ENCODE data around the gene VPS13D. TPM values are rescaled to one million over a fixed set of nuclear protein-coding genes. Genes with fewer than 3 reads are reported as not detected.
A peak's percentile ranks its signal among the peaks of the same experiment; 100 is the strongest.

Gene VPS13D
- total and polyA plus RNA-seq, 2 of the 4 experiments (the other 2 are of a cell fraction), result 9.0 to 16.3 TPM

DNA sequence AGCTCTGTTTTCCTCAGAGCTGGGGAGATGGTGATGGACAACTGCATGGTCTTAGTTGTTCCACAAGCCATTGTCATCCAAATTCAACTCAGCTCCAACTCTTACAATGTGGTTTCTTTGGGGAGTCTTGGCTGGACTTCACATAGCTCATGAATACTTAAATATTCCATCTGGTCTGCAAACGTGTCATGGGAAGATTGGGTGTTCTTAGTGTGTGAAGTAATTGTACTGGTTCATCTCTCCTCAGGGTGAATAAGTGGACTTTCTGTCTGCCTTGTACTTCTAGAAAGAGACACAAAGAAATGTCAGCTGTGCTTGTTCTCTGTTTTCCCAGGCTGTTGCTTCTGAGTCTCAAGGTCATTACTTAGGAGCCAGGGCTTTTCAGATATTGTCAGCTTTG is 106.6 kb downstream of the VPS13D start:
- Histone ChIP-seq H4K8ac (ENCODE audit: low read depth in 2 of 2, low read length in 2 of 2) (no peak overlapping the region), H3K27ac (ENCODE audit: insufficient read depth, low read length) (no peak overlapping the region), H2BK120ac (ENCODE audit: low read depth, low read length) (no peak overlapping the region), H2AK5ac (ENCODE audit: low read depth, low read length) (no peak overlapping the region), H4K91ac (ENCODE audit: insufficient read depth, low read depth, low read length) (no peak overlapping the region), H2BK5ac (ENCODE audit: low read depth, low read length, poor library complexity, severe bottlenecking) (no peak overlapping the region), H2AFZ (replicated peaks; ENCODE audit: low read length, poor library complexity) (no peak overlapping the region), H2BK20ac (ENCODE audit: low read depth, low read length) (no peak overlapping the region), H3K4me2 (ENCODE audit: low read depth, low read length) (no peak overlapping the region), H3K4me3 (ENCODE audit: insufficient read depth, low read depth, low read length) (no peak overlapping the region), H2BK15ac (ENCODE audit: low read depth, low read length) (no peak overlapping the region), H3K27me3 (ENCODE audit: control insufficient read depth, insufficient read depth, low read length) (no peaks in the 10 kb centered on the region), H3K79me1 (ENCODE audit: low read depth in 1 of 2, low read length in 2 of 2) (no peaks in the 10 kb centered on the region), H3K4me1 (ENCODE audit: control insufficient read depth, insufficient read depth, low read length) (no peaks in the 10 kb centered on the region), H3K4ac (ENCODE audit: low read depth, low read length) (no peak overlapping the region), H4K5ac (ENCODE audit: low read depth, low read length) (no peak overlapping the region), H3K9me3 (ENCODE audit: control insufficient read depth, insufficient read depth, low read length) (no peaks in the 10 kb centered on the region), H3K36me3 (ENCODE audit: control insufficient read depth, insufficient read depth, low read length) (peaks cover 19% of the 10 kb centered on the region), H3K18ac (ENCODE audit: low read depth, low read length) (no peak overlapping the region), H4K20me1 (ENCODE audit: insufficient read depth, low read length) (no peaks in the 10 kb centered on the region), H3K9ac (ENCODE audit: low read depth, low read length) (no peak overlapping the region), H3K9me1 (ENCODE audit: insufficient read depth, low read length) (no peaks in the 10 kb centered on the region; the same call in 1 of the 2 replicates), H3K14ac (replicated peaks; ENCODE audit: low read depth, low read length) (no peak overlapping the region), H3K56ac (ENCODE audit: extremely low read depth, insufficient read depth, low read length) (no peak overlapping the region), H2AK9ac (replicated peaks; ENCODE audit: low read depth, low read length, poor library complexity) (no peak overlapping the region), H3K23ac (ENCODE audit: low read depth, low read length) (no peak overlapping the region)
- WGBS, 2 experiments (ENCODE audit: extremely low coverage in 2 of 2, insufficient read length in 1 of 2), result no CpG with 5 or more reads among the region's 1 CpG
- intact Hi-C loops (cut with micrococcal nuclease), result no loop called here
- dilution Hi-C loops (cut with HindIII; ENCODE audit: low sequenced_read_pairs, unreplicated experiment), result no loop called here
- CTCF ChIA-PET, result no interaction called here
- in situ Hi-C loops (cut with MboI; ENCODE audit: low sequenced_read_pairs), result no loop called here
- no TSS peak for BruUV-seq (replicated peaks)
- DNase-seq (peak; percentile 7), ATAC-seq (ENCODE audit: low read depth) (no peak)
- POLR2A ChIA-PET (ENCODE audit: unreplicated experiment), result no interaction called here
- TF ChIP-seq CTCF (conservative IDR thresholded peaks at IDR 0.05; ENCODE audit: low read depth, low read length), result no peak
- TF ChIP-seq CEBPB (IDR thresholded peaks at IDR 0.05; ENCODE audit: low read depth, low read length), result no peak
- no peak for TF ChIP-seq SMC3 (IDR thresholded peaks at IDR 0.05; ENCODE audit: low read depth, low read length)
- no peak for TF ChIP-seq MAFK (IDR thresholded peaks at IDR 0.05; ENCODE audit: low read depth, low read length)
- TF ChIP-seq ELK1 (IDR thresholded peaks at IDR 0.05; ENCODE audit: borderline replicate concordance, low read depth, low read length), result no peak
- TF ChIP-seq RFX5 (IDR thresholded peaks at IDR 0.05; ENCODE audit: low read depth, low read length), result no peak
- no peak for TF ChIP-seq POLR2A (IDR thresholded peaks at IDR 0.05; ENCODE audit: low read depth, low read length)
- TF ChIP-seq CHD1 (IDR thresholded peaks at IDR 0.05; ENCODE audit: low read depth, low read length), result no peak
- TF ChIP-seq RAD21 (IDR thresholded peaks at IDR 0.05; ENCODE audit: low read length), result no peak
- TF ChIP-seq NFE2L2 (IDR thresholded peaks at IDR 0.05; ENCODE audit: low read depth, low read length), result no peak
- no peak for TF ChIP-seq BHLHE40 (IDR thresholded peaks at IDR 0.05; ENCODE audit: low read depth, low read length)
- TF ChIP-seq RCOR1 (IDR thresholded peaks at IDR 0.05; ENCODE audit: insufficient replicate concordance, low read length), result no peak
- no peak for TF ChIP-seq USF2 (IDR thresholded peaks at IDR 0.05; ENCODE audit: low read depth, low read length)
- TF ChIP-seq MAZ (IDR thresholded peaks at IDR 0.05; ENCODE audit: borderline replicate concordance, low read depth, low read length), result no peak
- TF ChIP-seq FOS (IDR thresholded peaks at IDR 0.05; ENCODE audit: low read depth, low read length), result no peak
- TF ChIP-seq MXI1 (IDR thresholded peaks at IDR 0.05; ENCODE audit: borderline replicate concordance, low read depth, low read length), result no peak
